ENCODE measurements around the gene ZMAT5.

The ZMAT5 gene

GRCh38 chr22:29704528-29705285 lies 62.1 kb downstream of the ZMAT5 start:
- DNase-seq, result no peak

GRCh38 chr22:29703569-29704195 lies 63.1 kb downstream of the ZMAT5 start:
- no peak for DNase-seq

- DNase-seq, result no peak
These were observed 63.8 kb downstream of the ZMAT5 start for GRCh38 chr22:29702931-29703501.

GRCh38 chr22:29702000-29702930 lies 64.5 kb downstream of the ZMAT5 start:
- no peak for DNase-seq

GRCh38 chr22:29701155-29701999 lies 65.4 kb downstream of the ZMAT5 start:
- peak; percentile 14 for DNase-seq

GRCh38 chr22:29700900-29701154 lies 66.0 kb downstream of the ZMAT5 start:
- no peak for DNase-seq

- DNase-seq, result no peak
These were observed 66.5 kb downstream of the ZMAT5 start for GRCh38 chr22:29700206-29700899.

GRCh38 chr22:29697853-29698598 lies 68.8 kb downstream of the ZMAT5 start:
- no peak for DNase-seq

GRCh38 chr22:29695129-29695926 lies 71.5 kb downstream of the ZMAT5 start:
- no peak for DNase-seq

GRCh38 chr22:29693671-29694070 lies 73.1 kb downstream of the ZMAT5 start:
- no peak for DNase-seq

- DNase-seq, result no peak
These were observed 73.6 kb downstream of the ZMAT5 start for GRCh38 chr22:29693161-29693560.

- DNase-seq, result no peak
These were observed 74.5 kb downstream of the ZMAT5 start for GRCh38 chr22:29692327-29692640.

- no peak for DNase-seq
These were observed 75.0 kb downstream of the ZMAT5 start for GRCh38 chr22:29691636-29692326.

GRCh38 chr22:29690476-29690875 lies 76.3 kb downstream of the ZMAT5 start:
- no peak for DNase-seq

- DNase-seq, result peak; percentile 34
These were observed 77.0 kb downstream of the ZMAT5 start for GRCh38 chr22:29689880-29690213.

- no peak for DNase-seq
These were observed 77.5 kb downstream of the ZMAT5 start for GRCh38 chr22:29689206-29689879.

- DNase-seq, result no peak
These were observed 82.6 kb downstream of the ZMAT5 start for GRCh38 chr22:29684244-29684643.

- DNase-seq, result no peak
These were observed 83.3 kb downstream of the ZMAT5 start for GRCh38 chr22:29683536-29683935.
